CD14-positive monocyte (primary cell): ENCODE results near the gene EAPP. TPM values are rescaled to one million over a fixed set of nuclear protein-coding genes. Genes with fewer than 3 reads are reported as not detected.
"Not testable (repeated sequence)": the region's sequence is repeated elsewhere in the genome, so short reads cannot be mapped to it uniquely, and the experiment has no call there.

ENCODE experiments used
- DNase-seq, 3 donors: peaks; one replicate each; pipeline ENCODE4 v3.0.0-alpha.2; 2011 to 2022
- H2AFZ ChIP-seq: 2 replicates; pipeline ENCODE4 v1.6.0; 2012; ENCODE audit warnings: mild to moderate bottlenecking, low read depth, low read length, inconsistent platforms; ENCODE audit not compliant: insufficient read depth, poor library complexity, severe bottlenecking
- H3K27ac ChIP-seq, 2 donors: 1 replicate in 1 of 2; 2 replicates in 1 of 2; pipeline ENCODE4 v1.5.1; 2012 to 2013; ENCODE audit warnings: low read length in 2 of 2, control low read depth in 1 of 2, inconsistent platforms in 1 of 2, low read depth in 1 of 2, mild to moderate bottlenecking in 1 of 2
- H3K27me3 ChIP-seq, 2 donors: one replicate each; pipeline versions ENCODE4 v1.6.0 to v1.6.1; 2011 to 2013; ENCODE audit warnings: low read length in 2 of 2; ENCODE audit not compliant: control insufficient read depth in 2 of 2, insufficient read depth in 2 of 2
- H3K36me3 ChIP-seq, 2 donors: replicated peaks in 1 of 2; 1 replicate in 1 of 2; 2 replicates in 1 of 2; pipeline versions ENCODE4 v1.5.1 to v1.6.1; 2012 to 2013; ENCODE audit warnings: low read length in 2 of 2, control low read depth in 1 of 2, inconsistent platforms in 1 of 2, mild to moderate bottlenecking in 1 of 2; ENCODE audit not compliant: insufficient read depth in 2 of 2, control insufficient read depth in 1 of 2
- H3K4me1 ChIP-seq, 2 donors: 1 replicate in 1 of 2; 2 replicates in 1 of 2; pipeline versions ENCODE4 v1.5.1 to v1.6.1; 2012 to 2013; ENCODE audit warnings: low read length in 2 of 2, control low read depth in 1 of 2, inconsistent platforms in 1 of 2, mild to moderate bottlenecking in 1 of 2, moderate library complexity in 1 of 2; ENCODE audit not compliant: insufficient read depth in 2 of 2, control insufficient read depth in 1 of 2
- H3K4me2 ChIP-seq: replicated peaks from 2 replicates; pipeline ENCODE3; 2012; ENCODE audit warnings: low read length, moderate library complexity, mild to moderate bottlenecking; ENCODE audit not compliant: poor library complexity, severe bottlenecking; ENCODE audit errors: extremely low read depth
- H3K4me3 ChIP-seq, 3 experiments: fragments of 200-600 bp in 1 of 3; sonication (generic) in 1 of 3; replicated peaks in 1 of 3; 1 replicate in 2 of 3; 2 replicates in 1 of 3; pipeline ENCODE4 v1.5.1; 2011 to 2013; ENCODE audit warnings: low read length in 3 of 3, mild to moderate bottlenecking in 3 of 3, control low read depth in 2 of 3, low read depth in 2 of 3, inconsistent platforms in 1 of 3, moderate library complexity in 1 of 3
- H3K79me2 ChIP-seq: 2 replicates; pipeline ENCODE4 v1.6.0; 2012; ENCODE audit warnings: mild to moderate bottlenecking, control low read depth, inconsistent platforms, low read length, moderate library complexity; ENCODE audit not compliant: insufficient read depth
- H3K9ac ChIP-seq: 2 replicates; pipeline ENCODE4 v1.6.0; 2017; ENCODE audit warnings: low read length, mild to moderate bottlenecking; ENCODE audit not compliant: insufficient read depth, poor library complexity, severe bottlenecking
- H3K9me3 ChIP-seq, 2 donors: replicated peaks in 1 of 2; 1 replicate in 1 of 2; 2 replicates in 1 of 2; pipeline versions ENCODE4 v1.5.1 to v1.6.1; 2012 to 2013; ENCODE audit warnings: low read length in 2 of 2, control low read depth in 1 of 2; ENCODE audit not compliant: control insufficient read depth in 1 of 2, insufficient read depth in 1 of 2
- H4K20me1 ChIP-seq: 2 replicates; pipeline ENCODE4 v1.6.0; 2012; ENCODE audit warnings: mild to moderate bottlenecking, low read length, control low read depth, moderate library complexity; ENCODE audit not compliant: insufficient read depth
- H3K27ac Mint-ChIP-seq, 7 donors: one replicate each; pipeline ENCODE4 v1.8.0; 2020; ENCODE audit warnings: mild to moderate bottlenecking in 7 of 7, mixed read lengths in 7 of 7, moderate library complexity in 6 of 7, inconsistent platforms in 2 of 7
- H3K27me3 Mint-ChIP-seq, 3 donors: one replicate each; pipeline ENCODE4 v1.8.0; 2021 to 2022; ENCODE audit warnings: low read depth in 3 of 3, mild to moderate bottlenecking in 3 of 3, mixed read lengths in 3 of 3, moderate library complexity in 3 of 3, inconsistent platforms in 1 of 3
- H3K36me3 Mint-ChIP-seq, 2 donors: one replicate each; pipeline ENCODE4 v1.8.0; 2020; ENCODE audit warnings: mixed read lengths in 2 of 2, inconsistent platforms in 1 of 2, mild to moderate bottlenecking in 1 of 2
- H3K4me1 Mint-ChIP-seq: one replicate; pipeline ENCODE4 v1.8.0; 2020; ENCODE audit warnings: mild to moderate bottlenecking, mixed read lengths
- H3K4me3 Mint-ChIP-seq, 2 donors: one replicate each; pipeline ENCODE4 v1.8.0; 2020; ENCODE audit warnings: mild to moderate bottlenecking in 2 of 2, mixed read lengths in 2 of 2, moderate library complexity in 1 of 2
- H3K9me3 Mint-ChIP-seq, 7 donors: one replicate each; pipeline ENCODE4 v1.8.0; 2020 to 2022; ENCODE audit warnings: mixed read lengths in 7 of 7, mild to moderate bottlenecking in 6 of 7, moderate library complexity in 6 of 7, inconsistent platforms in 2 of 7
- CTCF ChIP-seq: fragments of 200-600 bp; IDR thresholded peaks from one replicate; pipeline ENCODE4 v1.8.0; 2022; ENCODE audit warnings: antibody characterized with exemption, mild to moderate bottlenecking
- WGBS: methylation state at CpG from one replicate; pipeline ENCODE4 v1.1.5; 2013; ENCODE audit warnings: missing lambda C conversion rate; ENCODE audit not compliant: insufficient coverage; 5-methylcytosine and 5-hydroxymethylcytosine counted together
- intact Hi-C, 2 donors: fragments of 100-400 bp; cut with micrococcal nuclease; formaldehyde crosslinking; loops; one replicate each; pipeline versions ENCODE4 v1.15.0 to v1.15.1; 2023
- polyA plus RNA-seq, 3 donors: library from polyadenylated mRNA; depleted of rRNA in 1 of 3; unstranded in 2 of 3; stranded (reverse) in 1 of 3; fragments of 300-500 nt in 2 of 3; fragments of >200 nt in 1 of 3; fragmentation: Illumina TruSeq in 2 of 3; gene quantifications; 1 replicate in 2 of 3; 2 replicates in 1 of 3; pipeline ENCODE4 v1.2.3, GENCODE V29; 2012 to 2021

The EAPP gene
- polyA plus RNA-seq, 3 donors: 20.7 to 76.2 (median 70.2) TPM

GRCh38 chr14:34527591-34527990, 11.9 kb downstream of the EAPP start:
- H3K36me3 ChIP-seq: peaks cover 88 to 96% of the 10 kb centered on the region in 2 donors
- H3K27me3 Mint-ChIP-seq: peaks cover 0 to 4% (median 0%) of the 10 kb centered on the region in 3 donors

GRCh38 chr14:34524216-34524615, 15.3 kb downstream of the EAPP start:
- not testable (repeated sequence) for DNase-seq, H3K4me1 Mint-ChIP-seq, H3K9me3 Mint-ChIP-seq, H4K20me1 ChIP-seq, H3K4me1 ChIP-seq, H3K9me3 ChIP-seq, H3K4me3 Mint-ChIP-seq, H3K79me2 ChIP-seq, H3K4me3 ChIP-seq, H2AFZ ChIP-seq, H3K9ac ChIP-seq, H3K27me3 Mint-ChIP-seq, H3K27me3 ChIP-seq, H3K27ac ChIP-seq, H3K4me2 ChIP-seq
- Mint-ChIP-seq H3K27ac (peak overlapping the region in 1 of 7 donors; percentile 1), H3K36me3 (peaks cover 69 to 100% of the 10 kb centered on the region in 2 donors)
- WGBS: 94% methylated on average over 3 of the region's 8 CpGs
- peaks cover 90 to 97% of the 10 kb centered on the region in 2 donors for H3K36me3 ChIP-seq
- intact Hi-C loops: loop anchor here in 1 of 2 donors (10.0 kb wide), 1 partner anchor 71 kb away; no protein-coding TSS in a partner anchor

More at GRCh38 chr14:34527591-34527990, 11.9 kb downstream of the EAPP start:
- H3K36me3 Mint-ChIP-seq: peaks cover 64 to 100% of the 10 kb centered on the region in 2 donors
- no peak for DNase-seq
- H3K4me3 Mint-ChIP-seq: no peak overlapping the region
- Histone ChIP-seq H3K9ac (no peak overlapping the region), H3K9me3 (no peaks in the 10 kb centered on the region), H3K27ac (no peak overlapping the region), H4K20me1 (no peaks in the 10 kb centered on the region), H3K4me3 (no peak overlapping the region), H2AFZ (no peak overlapping the region), H3K4me2 (no peak overlapping the region), H3K79me2 (no peaks in the 10 kb centered on the region), H3K4me1 (no peaks in the 10 kb centered on the region), H3K27me3 (no peaks in the 10 kb centered on the region)
- 100% methylated on average over 1 of the region's 1 CpG for WGBS
- intact Hi-C loops: loop anchor here in 1 of 2 donors (10.0 kb wide), 1 partner anchor 67 kb away; no protein-coding TSS in a partner anchor
- no peak for TF ChIP-seq CTCF
- no peaks in the 10 kb centered on the region for H3K4me1 Mint-ChIP-seq
- no peaks in the 10 kb centered on the region for H3K9me3 Mint-ChIP-seq
- H3K27ac Mint-ChIP-seq: no peak overlapping the region
